HepG2 (cell line): ENCODE measurements around the gene TMEM214. TPM values are rescaled to one million over a fixed set of nuclear protein-coding genes. Genes with fewer than 3 reads are reported as not detected.

ENCODE experiments used
- KDM5B ChIP-seq: sonication (generic); formaldehyde crosslinking; IDR thresholded peaks from 2 replicates; pipeline ENCODE4 v1.4.0; 2020; ENCODE audit warnings: missing genetic modification reagents, mild to moderate bottlenecking, borderline replicate concordance
- KIAA2018 ChIP-seq: sonication (generic); formaldehyde crosslinking; IDR thresholded peaks from 2 replicates; pipeline ENCODE4 v1.5.0; 2020; ENCODE audit warnings: mild to moderate bottlenecking, missing genetic modification reagents, borderline replicate concordance
- KLF16 ChIP-seq, 2 experiments: sonication (generic) in 1 of 2; formaldehyde crosslinking in 1 of 2; IDR thresholded peaks; 2 replicates each; pipeline versions ENCODE4 v1.6.1 to v1.8.0; 2016 to 2023; ENCODE audit warnings: missing genetic modification reagents in 2 of 2, missing compliant biosample characterization in 1 of 2
- MAFK ChIP-seq, 2 experiments: IDR thresholded peaks in 1 of 2; conservative IDR thresholded peaks in 1 of 2; 2 replicates each; pipeline ENCODE4 v1.6.1; 2011; ENCODE audit warnings: improper control_type of control experiment in 2 of 2, low read length in 2 of 2
- MEIS2 ChIP-seq: sonication (generic); formaldehyde crosslinking; IDR thresholded peaks from 2 replicates; pipeline ENCODE4 v1.9.0; 2021; ENCODE audit warnings: mild to moderate bottlenecking, missing genetic modification reagents
- MTF2 ChIP-seq: sonication (generic); formaldehyde crosslinking; IDR thresholded peaks from 2 replicates; pipeline ENCODE4 v1.5.0; 2020; ENCODE audit warnings: missing genetic modification reagents, borderline replicate concordance
- NCOA2 ChIP-seq: sonication (generic); formaldehyde crosslinking; IDR thresholded peaks from 2 replicates; pipeline ENCODE4 v1.8.0; 2022; ENCODE audit warnings: inconsistent platforms
- PITX1 ChIP-seq: sonication (generic); formaldehyde crosslinking; IDR thresholded peaks from 2 replicates; pipeline ENCODE4 v1.5.1; 2020; ENCODE audit warnings: mild to moderate bottlenecking, missing genetic modification reagents
- POLR2G ChIP-seq: fragments of 200-400 bp; formaldehyde crosslinking; IDR thresholded peaks from 2 replicates; pipeline ENCODE4 v1.6.1; 2018; ENCODE audit warnings: mild to moderate bottlenecking, low read depth, low read length, moderate library complexity
- SIX1 ChIP-seq: sonication (generic); formaldehyde crosslinking; IDR thresholded peaks from 2 replicates; pipeline ENCODE4 v1.4.0; 2020; ENCODE audit warnings: missing genetic modification reagents, borderline replicate concordance
- TEAD3 ChIP-seq: optimal IDR thresholded peaks from 2 replicates; pipeline ENCODE3; 2016; ENCODE audit warnings: borderline replicate concordance
- YY1 ChIP-seq: IDR thresholded peaks from 2 replicates; pipeline ENCODE4 v1.6.1; 2011; ENCODE audit warnings: low read length, low read depth, moderate library complexity, mild to moderate bottlenecking; ENCODE audit not compliant: insufficient read depth, insufficient replicate concordance
- ZNF30 ChIP-seq: sonication (generic); formaldehyde crosslinking; IDR thresholded peaks from 2 replicates; pipeline ENCODE4 v1.5.0; 2020; ENCODE audit warnings: mild to moderate bottlenecking, missing genetic modification reagents
- ZNF598 ChIP-seq: sonication (generic); formaldehyde crosslinking; IDR thresholded peaks from 2 replicates; pipeline ENCODE4 v1.5.1; 2020; ENCODE audit warnings: mild to moderate bottlenecking, missing genetic modification reagents, borderline replicate concordance
- ZNF75D ChIP-seq: sonication (generic); formaldehyde crosslinking; IDR thresholded peaks from 2 replicates; pipeline ENCODE4 v1.8.1; 2023; ENCODE audit warnings: missing genetic modification reagents, mild to moderate bottlenecking, borderline replicate concordance
- ZSCAN9 ChIP-seq: IDR thresholded peaks from 2 replicates; pipeline ENCODE4 v1.6.1; 2016; ENCODE audit warnings: borderline replicate concordance
- polyA plus RNA-seq, 8 experiments: library from polyadenylated mRNA; depleted of rRNA in 3 of 8; stranded (reverse) in 7 of 8; unstranded in 1 of 8; fragments of >200 nt; fragmentation: Illumina TruSeq in 4 of 8; extraction: Trizol in 4 of 8; gene quantifications; 2 replicates each; pipeline versions ENCODE4 v1.2.1 to v1.2.3, GENCODE V29; 2011 to 2016; ENCODE audit warnings: low read depth in 4 of 8, missing spikeins in 1 of 8, mixed read lengths in 1 of 8; ENCODE audit not compliant: insufficient read depth in 1 of 8
- total RNA-seq, 5 experiments: library from RNA; depleted of rRNA; stranded (reverse); fragments of >200 nt; fragmentation: Illumina TruSeq; extraction: Trizol; gene quantifications; 2 replicates each; pipeline ENCODE4 v1.2.3, GENCODE V29; 2016; ENCODE audit warnings: low read depth in 1 of 5
- TF ChIP-seq, protein P1 (sequence below): sonication (generic); formaldehyde crosslinking; IDR thresholded peaks from 2 replicates; pipeline ENCODE4 v1.4.0; 2020; ENCODE audit warnings: mild to moderate bottlenecking, missing genetic modification reagents, borderline replicate concordance

The TMEM214 gene
- total and polyA plus RNA-seq, 2 of the 13 experiments (the other 11 are each of a cell fraction or from before 2014, with no cell fraction given) = 58.3 to 132 TPM

GRCh38 chr2:27032495-27033252 lies at the start of gene TMEM214 (continued):
- no peak for TF ChIP-seq KIAA2018 (CRISPR knock-in tag)
- no peak for TF ChIP-seq ZNF75D (CRISPR knock-in tag)
- 0 out of 2 replicates have a peak, but pooled peaks have one; percentile 59 for TF ChIP-seq MEIS2
- peak; percentile 98 for TF ChIP-seq POLR2G
- TF ChIP-seq ZNF598 (CRISPR knock-in tag) = no peak
- TF ChIP-seq ZNF30 = no peak
- peak; percentile 87 for TF ChIP-seq YY1
- no peak for TF ChIP-seq MAFK (conservative IDR thresholded peaks at IDR 0.05 in 1 of 2, IDR thresholded peaks at IDR 0.05 in 1 of 2; ENCODE audit: low read length in 2 of 2)
- TF ChIP-seq KDM5B (CRISPR knock-in tag) = peak; percentile 88
- peak; percentile 12 for TF ChIP-seq PITX1 (CRISPR knock-in tag)
- TF ChIP-seq TEAD3 (CRISPR knock-in tag) = peak; percentile 30
- peak in 1 of 2 experiments; percentile 88; a peak in 2 of 4 replicates for TF ChIP-seq KLF16 (CRISPR knock-in tag; IDR thresholded peaks at IDR 0.05)
- TF ChIP-seq, protein P1, sequence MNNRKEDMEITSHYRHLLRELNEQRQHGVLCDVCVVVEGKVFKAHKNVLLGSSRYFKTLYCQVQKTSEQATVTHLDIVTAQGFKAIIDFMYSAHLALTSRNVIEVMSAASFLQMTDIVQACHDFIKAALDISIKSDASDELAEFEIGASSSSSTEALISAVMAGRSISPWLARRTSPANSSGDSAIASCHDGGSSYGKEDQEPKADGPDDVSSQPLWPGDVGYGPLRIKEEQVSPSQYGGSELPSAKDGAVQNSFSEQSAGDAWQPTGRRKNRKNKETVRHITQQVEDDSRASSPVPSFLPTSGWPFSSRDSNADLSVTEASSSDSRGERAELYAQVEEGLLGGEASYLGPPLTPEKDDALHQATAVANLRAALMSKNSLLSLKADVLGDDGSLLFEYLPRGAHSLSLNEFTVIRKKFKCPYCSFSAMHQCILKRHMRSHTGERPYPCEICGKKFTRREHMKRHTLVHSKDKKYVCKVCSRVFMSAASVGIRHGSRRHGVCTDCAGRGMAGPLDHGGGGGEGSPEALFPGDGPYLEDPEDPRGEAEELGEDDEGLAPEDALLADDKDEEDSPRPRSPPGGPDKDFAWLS (CRISPR knock-in tag) = 0 out of 2 replicates have a peak, but pooled peaks have one; percentile 58
- no peak; the same call in 1 of the 2 replicates for TF ChIP-seq SIX1 (CRISPR knock-in tag)
- peak; percentile 65; the same call in 1 of the 2 replicates for TF ChIP-seq ZSCAN9
- no peak for TF ChIP-seq NCOA2 (CRISPR knock-in tag)
- peak; percentile 64; the same call in 1 of the 2 replicates for TF ChIP-seq MTF2 (CRISPR knock-in tag)
